ENCODE data around the gene RNU7-1.
A peak's percentile ranks its signal among the peaks of the same experiment; 100 is the strongest.

Gene RNU7-1

DNA sequence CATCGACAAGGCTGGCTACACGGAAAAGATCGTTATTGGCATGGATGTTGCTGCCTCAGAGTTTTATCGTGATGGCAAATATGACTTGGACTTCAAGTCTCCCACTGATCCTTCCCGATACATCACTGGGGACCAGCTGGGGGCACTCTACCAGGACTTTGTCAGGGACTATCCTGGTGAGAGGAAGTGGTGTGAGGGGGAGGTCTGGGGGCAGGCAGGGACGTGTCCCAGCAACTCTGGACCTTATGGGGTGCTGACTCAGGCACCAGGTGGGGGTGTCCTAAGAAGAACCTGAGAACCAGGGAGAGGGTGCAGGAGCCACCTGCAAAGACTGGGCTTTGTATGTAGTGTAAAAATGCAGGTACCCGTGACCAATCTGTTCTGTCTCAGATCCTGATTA lies 24.0 kb upstream of the RNU7-1 start:
- Histone ChIP-seq H3K36me3 (ENCODE audit: control insufficient read depth, insufficient read depth, low read length) (peaks cover 35% of the 10 kb centered on the region), H3K4me1 (ENCODE audit: control insufficient read depth, insufficient read depth, low read length, poor library complexity, severe bottlenecking) (peaks cover 12% of the 10 kb centered on the region)
- no peak for DNase-seq

DNA sequence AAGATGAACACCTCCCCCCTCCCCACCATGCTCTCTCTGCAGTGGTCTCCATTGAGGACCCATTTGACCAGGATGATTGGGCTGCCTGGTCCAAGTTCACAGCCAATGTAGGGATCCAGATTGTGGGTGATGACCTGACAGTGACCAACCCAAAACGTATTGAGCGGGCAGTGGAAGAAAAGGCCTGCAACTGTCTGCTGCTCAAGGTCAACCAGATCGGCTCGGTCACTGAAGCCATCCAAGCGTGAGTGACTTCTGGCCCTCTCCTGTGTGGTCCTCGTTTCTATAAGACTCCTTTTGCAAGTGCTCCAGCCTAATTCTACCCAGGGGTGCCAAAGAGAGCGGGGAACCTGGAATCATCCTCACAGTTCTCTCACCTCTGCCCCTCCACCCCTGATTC lies 22.1 kb upstream of the RNU7-1 start:
- peaks cover 33% of the 10 kb centered on the region for H3K36me3 ChIP-seq (ENCODE audit: control insufficient read depth, insufficient read depth, low read length)
- H3K27ac ChIP-seq (ENCODE audit: insufficient read depth, low read length, poor library complexity, severe bottlenecking), result no peak overlapping the region
- no peak overlapping the region for H3K4me3 ChIP-seq (ENCODE audit: insufficient read depth, low read depth, low read length, poor library complexity, severe bottlenecking)
- no peaks in the 10 kb centered on the region for H3K27me3 ChIP-seq (replicated peaks; ENCODE audit: control insufficient read depth, insufficient read depth, low read length, poor library complexity, severe bottlenecking)
- no peaks in the 10 kb centered on the region for H3K9me3 ChIP-seq (ENCODE audit: control insufficient read depth, low read length)
- DNase-seq, result no peak
- peaks cover 3% of the 10 kb centered on the region for H3K4me1 ChIP-seq (ENCODE audit: control insufficient read depth, insufficient read depth, low read length, poor library complexity, severe bottlenecking)

More for the DNA sequence above, 24.0 kb upstream of the RNU7-1 start:
- Histone ChIP-seq H3K27ac (ENCODE audit: insufficient read depth, low read length, poor library complexity, severe bottlenecking) (no peak overlapping the region), H3K9me3 (ENCODE audit: control insufficient read depth, low read length) (no peaks in the 10 kb centered on the region), H3K4me3 (ENCODE audit: insufficient read depth, low read depth, low read length, poor library complexity, severe bottlenecking) (no peak overlapping the region), H3K27me3 (replicated peaks; ENCODE audit: control insufficient read depth, insufficient read depth, low read length, poor library complexity, severe bottlenecking) (no peaks in the 10 kb centered on the region)

DNA sequence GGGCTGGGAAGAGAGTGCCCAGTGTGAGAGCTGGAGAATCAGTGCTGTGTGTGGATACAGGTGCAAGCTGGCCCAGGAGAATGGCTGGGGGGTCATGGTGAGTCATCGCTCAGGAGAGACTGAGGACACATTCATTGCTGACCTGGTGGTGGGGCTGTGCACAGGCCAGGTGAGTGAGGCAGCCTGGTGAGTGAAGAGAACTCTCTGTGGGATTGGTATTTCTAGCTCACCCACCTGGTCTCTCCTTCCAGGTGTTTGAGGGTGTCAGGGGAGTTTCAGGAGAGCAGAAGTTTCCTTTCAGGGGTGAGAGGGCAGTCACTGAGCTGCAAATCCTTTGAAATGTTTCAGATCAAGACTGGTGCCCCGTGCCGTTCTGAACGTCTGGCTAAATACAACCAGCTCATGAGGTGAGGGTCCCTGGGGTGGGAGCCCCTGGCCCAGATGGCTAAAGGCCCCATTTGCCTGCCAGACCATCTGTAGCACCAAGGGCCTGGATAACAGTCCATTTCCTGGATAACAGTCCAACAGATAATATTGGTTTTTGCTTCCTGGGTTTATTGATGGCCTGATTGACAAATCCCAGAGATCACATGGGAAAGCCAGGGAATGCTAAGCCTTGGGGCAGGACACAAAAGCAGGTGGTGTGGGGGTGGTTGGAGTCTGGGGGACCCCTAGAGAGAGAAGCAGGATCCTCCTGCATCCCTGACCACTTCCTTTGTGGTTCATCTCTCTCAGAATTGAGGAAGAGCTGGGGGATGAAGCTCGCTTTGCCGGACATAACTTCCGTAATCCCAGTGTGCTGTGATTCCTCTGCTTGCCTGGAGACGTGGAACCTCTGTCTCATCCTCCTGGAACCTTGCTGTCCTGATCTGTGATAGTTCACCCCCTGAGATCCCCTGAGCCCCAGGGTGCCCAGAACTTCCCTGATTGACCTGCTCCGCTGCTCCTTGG lies 21.3 kb upstream of the RNU7-1 start:
- H3K27me3 ChIP-seq (replicated peaks; ENCODE audit: control insufficient read depth, insufficient read depth, low read length, poor library complexity, severe bottlenecking), result no peaks in the 10 kb centered on the region
- no peak for DNase-seq
- no peak overlapping the region for H3K4me3 ChIP-seq (ENCODE audit: insufficient read depth, low read depth, low read length, poor library complexity, severe bottlenecking)
- H3K4me1 ChIP-seq (ENCODE audit: control insufficient read depth, insufficient read depth, low read length, poor library complexity, severe bottlenecking), result peaks cover 8% of the 10 kb centered on the region
- H3K36me3 ChIP-seq (ENCODE audit: control insufficient read depth, insufficient read depth, low read length), result peaks cover 26% of the 10 kb centered on the region
- H3K9me3 ChIP-seq (ENCODE audit: control insufficient read depth, low read length), result no peaks in the 10 kb centered on the region
- no peak overlapping the region for H3K27ac ChIP-seq (ENCODE audit: insufficient read depth, low read length, poor library complexity, severe bottlenecking)

DNA sequence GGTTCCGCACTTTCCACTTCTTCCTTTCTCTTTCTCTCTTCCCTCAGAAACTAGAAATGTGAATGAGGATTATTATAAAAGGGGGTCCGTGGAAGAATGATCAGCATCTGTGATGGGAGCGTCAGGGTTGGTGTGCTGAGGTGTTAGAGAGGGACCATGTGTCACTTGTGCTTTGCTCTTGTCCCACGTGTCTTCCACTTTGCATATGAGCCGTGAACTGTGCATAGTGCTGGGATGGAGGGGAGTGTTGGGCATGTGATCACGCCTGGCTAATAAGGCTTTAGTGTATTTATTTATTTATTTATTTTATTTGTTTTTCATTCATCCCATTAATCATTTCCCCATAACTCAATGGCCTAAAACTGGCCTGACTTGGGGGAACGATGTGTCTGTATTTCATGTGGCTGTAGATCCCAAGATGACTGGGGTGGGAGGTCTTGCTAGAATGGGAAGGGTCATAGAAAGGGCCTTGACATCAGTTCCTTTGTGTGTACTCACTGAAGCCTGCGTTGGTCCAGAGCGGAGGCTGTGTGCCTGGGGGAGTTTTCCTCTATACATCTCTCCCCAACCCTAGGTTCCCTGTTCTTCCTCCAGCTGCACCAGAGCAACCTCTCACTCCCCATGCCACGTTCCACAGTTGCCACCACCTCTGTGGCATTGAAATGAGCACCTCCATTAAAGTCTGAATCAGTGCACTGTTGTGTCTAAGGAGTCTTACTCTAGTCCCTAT lies 20.4 kb upstream of the RNU7-1 start:
- DNase-seq, result no peak
- no peaks in the 10 kb centered on the region for H3K27me3 ChIP-seq (replicated peaks; ENCODE audit: control insufficient read depth, insufficient read depth, low read length, poor library complexity, severe bottlenecking)
- H3K4me3 ChIP-seq (ENCODE audit: insufficient read depth, low read depth, low read length, poor library complexity, severe bottlenecking), result no peak overlapping the region
- peaks cover 10% of the 10 kb centered on the region for H3K4me1 ChIP-seq (ENCODE audit: control insufficient read depth, insufficient read depth, low read length, poor library complexity, severe bottlenecking)
- peaks cover 25% of the 10 kb centered on the region for H3K36me3 ChIP-seq (ENCODE audit: control insufficient read depth, insufficient read depth, low read length)
- no peaks in the 10 kb centered on the region for H3K9me3 ChIP-seq (ENCODE audit: control insufficient read depth, low read length)
- H3K27ac ChIP-seq (ENCODE audit: insufficient read depth, low read length, poor library complexity, severe bottlenecking), result no peak overlapping the region

DNA sequence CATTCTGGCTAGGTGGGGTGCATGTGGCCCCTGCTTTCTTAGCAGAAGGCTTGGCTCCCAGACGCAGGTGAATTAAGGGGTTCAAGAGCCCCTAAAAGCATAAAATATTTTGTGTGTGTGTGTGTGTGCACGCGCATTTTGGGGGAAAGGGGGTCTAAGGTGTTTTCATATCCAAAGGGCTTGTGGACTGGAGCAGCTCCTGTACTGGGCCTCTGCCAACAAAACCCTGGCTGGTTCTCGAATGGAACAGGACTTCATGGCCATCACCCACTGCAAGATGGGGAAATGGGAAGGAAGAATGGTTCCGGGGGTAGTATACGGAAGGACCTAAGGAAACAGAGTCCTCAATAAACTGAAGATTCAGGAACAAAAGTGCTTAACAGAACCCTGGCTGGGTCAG lies 19.8 kb upstream of the RNU7-1 start:
- Histone ChIP-seq H3K36me3 (ENCODE audit: control insufficient read depth, insufficient read depth, low read length) (peaks cover 25% of the 10 kb centered on the region), H3K27ac (ENCODE audit: insufficient read depth, low read length, poor library complexity, severe bottlenecking) (no peak overlapping the region), H3K4me3 (ENCODE audit: insufficient read depth, low read depth, low read length, poor library complexity, severe bottlenecking) (no peak overlapping the region), H3K9me3 (ENCODE audit: control insufficient read depth, low read length) (no peaks in the 10 kb centered on the region), H3K27me3 (replicated peaks; ENCODE audit: control insufficient read depth, insufficient read depth, low read length, poor library complexity, severe bottlenecking) (no peaks in the 10 kb centered on the region), H3K4me1 (ENCODE audit: control insufficient read depth, insufficient read depth, low read length, poor library complexity, severe bottlenecking) (peaks cover 13% of the 10 kb centered on the region)
- no peak for DNase-seq

DNA sequence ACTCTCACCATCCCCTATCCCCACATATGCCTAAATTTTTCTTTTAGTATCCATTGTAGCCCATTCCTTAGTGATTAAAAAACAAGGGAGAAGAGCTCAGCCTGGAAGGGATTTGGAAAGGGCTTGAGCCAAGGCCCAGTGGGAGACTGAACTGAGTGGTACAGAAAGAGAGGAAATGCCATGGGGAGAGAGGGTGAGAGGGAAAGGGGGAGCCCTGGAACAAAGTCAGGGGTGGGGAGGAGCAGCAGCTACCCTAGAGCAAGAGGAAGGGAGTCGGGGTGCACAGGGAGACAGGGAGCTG lies 18.4 kb upstream of the RNU7-1 start:
- Histone ChIP-seq H3K36me3 (ENCODE audit: control insufficient read depth, insufficient read depth, low read length) (peaks cover 22% of the 10 kb centered on the region), H3K4me3 (ENCODE audit: insufficient read depth, low read depth, low read length, poor library complexity, severe bottlenecking) (no peak overlapping the region), H3K27me3 (replicated peaks; ENCODE audit: control insufficient read depth, insufficient read depth, low read length, poor library complexity, severe bottlenecking) (no peaks in the 10 kb centered on the region), H3K9me3 (ENCODE audit: control insufficient read depth, low read length) (no peaks in the 10 kb centered on the region), H3K4me1 (ENCODE audit: control insufficient read depth, insufficient read depth, low read length, poor library complexity, severe bottlenecking) (peaks cover 23% of the 10 kb centered on the region), H3K27ac (ENCODE audit: insufficient read depth, low read length, poor library complexity, severe bottlenecking) (no peak overlapping the region)
- DNase-seq, result no peak

DNA sequence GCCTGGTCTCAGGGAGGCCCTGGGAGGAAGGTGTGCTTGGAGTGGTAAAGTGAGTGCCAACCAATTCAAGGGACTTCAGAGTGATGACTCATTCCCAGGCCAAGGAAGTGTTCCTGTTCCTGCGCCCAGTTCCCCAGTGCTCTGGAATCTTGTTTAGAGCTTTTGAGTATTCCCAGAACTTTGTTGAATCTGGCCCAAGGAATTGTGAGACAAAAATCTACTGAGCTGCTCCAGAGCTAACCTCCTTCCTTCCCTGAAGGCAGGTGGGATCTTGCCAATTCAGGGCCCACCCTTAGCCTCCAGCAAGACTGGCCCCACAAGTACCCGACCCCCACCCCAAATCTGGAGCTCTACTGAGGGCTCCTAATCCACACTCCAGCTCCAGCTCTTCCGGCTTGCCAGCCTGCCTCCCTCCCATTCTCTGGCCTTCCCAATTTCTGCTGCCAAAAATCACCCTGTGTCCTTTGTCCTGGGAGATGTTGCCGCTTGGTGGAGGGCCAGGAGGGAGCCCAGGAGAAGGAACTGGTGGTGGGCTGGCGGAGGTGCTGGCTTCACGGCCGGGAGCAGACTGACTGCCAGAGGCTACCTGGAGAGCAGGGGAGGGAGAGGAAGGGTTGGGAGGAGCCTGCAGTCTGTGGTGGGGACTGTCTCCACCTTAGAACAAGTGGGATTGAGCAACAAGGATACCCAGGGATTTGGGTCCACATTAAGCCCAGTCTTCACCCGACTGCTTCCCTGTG lies 17.9 kb upstream of the RNU7-1 start:
- Histone ChIP-seq H3K27ac (ENCODE audit: insufficient read depth, low read length, poor library complexity, severe bottlenecking) (no peak overlapping the region), H3K4me3 (ENCODE audit: insufficient read depth, low read depth, low read length, poor library complexity, severe bottlenecking) (no peak overlapping the region), H3K36me3 (ENCODE audit: control insufficient read depth, insufficient read depth, low read length) (peaks cover 22% of the 10 kb centered on the region), H3K27me3 (replicated peaks; ENCODE audit: control insufficient read depth, insufficient read depth, low read length, poor library complexity, severe bottlenecking) (no peaks in the 10 kb centered on the region), H3K4me1 (ENCODE audit: control insufficient read depth, insufficient read depth, low read length, poor library complexity, severe bottlenecking) (peaks cover 23% of the 10 kb centered on the region), H3K9me3 (ENCODE audit: control insufficient read depth, low read length) (no peaks in the 10 kb centered on the region)
- no peak for DNase-seq

DNA sequence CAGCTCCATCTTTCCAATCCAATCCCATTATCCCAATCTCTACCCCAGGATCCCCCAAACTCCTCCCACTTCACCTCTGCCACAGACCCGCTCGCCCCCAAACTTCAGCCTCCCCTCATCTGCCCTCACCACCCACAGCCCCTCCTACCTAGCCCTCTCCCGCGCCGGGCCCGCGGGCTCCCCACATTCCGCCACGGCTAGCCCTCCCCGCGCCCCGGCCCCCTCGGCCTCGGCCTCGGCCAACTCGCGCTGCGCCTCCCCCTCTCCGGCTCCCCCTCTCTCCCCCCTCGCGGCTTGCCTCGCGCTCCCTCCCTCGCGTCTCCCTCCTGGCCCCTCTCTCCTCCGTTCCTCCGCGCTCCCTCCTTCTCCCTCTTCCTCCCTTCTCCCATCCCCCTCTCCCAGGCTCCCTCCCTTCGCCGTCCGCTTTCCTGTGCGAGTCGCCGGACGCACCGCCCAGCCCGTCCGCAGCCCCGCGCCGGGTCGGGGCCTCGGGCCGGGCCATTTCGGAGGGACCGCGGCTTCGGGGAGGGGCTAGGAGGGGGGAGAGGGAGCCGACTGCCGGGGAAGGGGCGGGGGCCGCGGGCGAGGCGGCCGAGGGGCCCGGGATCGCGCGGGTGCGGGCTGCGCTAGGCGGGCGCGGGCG lies 16.1 kb upstream of the RNU7-1 start, which contains the start of gene ATN1:
ATN1 (plus strand) TSS at position 581 of the 643 bp plus-strand sequence. CDS start 6,043 bp downstream, outside the sequence.
- peak in 1 of 3 donors; percentile 38 for DNase-seq
- H3K36me3 ChIP-seq (ENCODE audit: control insufficient read depth, insufficient read depth, low read length), result peaks cover 5% of the 10 kb centered on the region
- H3K27ac ChIP-seq (ENCODE audit: insufficient read depth, low read length, poor library complexity, severe bottlenecking), result peak within 1 kb of the TSS; percentile 76
- H3K4me1 ChIP-seq (ENCODE audit: control insufficient read depth, insufficient read depth, low read length, poor library complexity, severe bottlenecking), result peaks cover 23% of the 10 kb centered on the region
- peak within 1 kb of the TSS; percentile 83 for H3K4me3 ChIP-seq (ENCODE audit: insufficient read depth, low read depth, low read length, poor library complexity, severe bottlenecking)
- H3K27me3 ChIP-seq (replicated peaks; ENCODE audit: control insufficient read depth, insufficient read depth, low read length, poor library complexity, severe bottlenecking), result no peaks in the 10 kb centered on the region
- no peaks in the 10 kb centered on the region for H3K9me3 ChIP-seq (ENCODE audit: control insufficient read depth, low read length)

DNA sequence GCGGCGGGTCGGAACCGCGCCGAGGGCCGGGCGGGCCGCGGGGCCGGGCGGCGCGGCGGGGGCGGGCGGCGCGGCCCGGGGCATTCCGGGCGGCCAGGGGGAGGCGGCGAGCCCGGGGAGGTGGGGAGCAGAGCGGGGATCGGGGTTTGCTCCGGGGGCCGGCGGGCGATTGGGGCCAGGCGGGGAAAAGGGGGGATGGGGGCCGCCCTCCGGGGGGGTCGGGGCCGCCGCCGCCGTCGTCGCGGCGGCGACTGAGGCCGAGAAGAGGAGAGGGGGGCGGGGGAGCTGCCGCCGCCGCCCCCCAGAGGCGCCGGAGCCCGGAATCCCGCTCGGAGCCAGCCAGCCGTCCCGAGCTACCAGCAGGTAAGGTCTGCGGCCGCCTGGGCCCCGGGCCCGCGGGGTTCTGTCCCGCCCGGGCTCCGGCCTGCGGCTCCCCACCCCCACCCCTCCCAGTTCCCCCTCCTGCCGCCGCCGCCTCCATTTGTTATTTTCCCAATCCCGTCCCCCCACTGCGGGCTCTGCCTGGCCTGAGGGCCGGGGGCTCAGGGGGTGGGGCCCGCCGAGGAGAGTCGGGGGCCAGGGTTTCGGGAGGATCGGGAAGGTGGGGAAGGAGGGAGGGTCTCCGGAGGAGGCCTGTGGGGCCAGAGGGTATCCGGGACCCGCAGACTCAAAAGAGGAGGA lies 15.5 kb upstream of the RNU7-1 start:
- no peaks in the 10 kb centered on the region for H3K9me3 ChIP-seq (ENCODE audit: control insufficient read depth, low read length)
- H3K36me3 ChIP-seq (ENCODE audit: control insufficient read depth, insufficient read depth, low read length), result no peaks in the 10 kb centered on the region
- H3K27ac ChIP-seq (ENCODE audit: insufficient read depth, low read length, poor library complexity, severe bottlenecking), result peak overlapping the region; percentile 76
- H3K27me3 ChIP-seq (replicated peaks; ENCODE audit: control insufficient read depth, insufficient read depth, low read length, poor library complexity, severe bottlenecking), result no peaks in the 10 kb centered on the region
- no peak for DNase-seq
- peak overlapping the region; percentile 68 for H3K4me3 ChIP-seq (ENCODE audit: insufficient read depth, low read depth, low read length, poor library complexity, severe bottlenecking)
- peaks cover 23% of the 10 kb centered on the region for H3K4me1 ChIP-seq (ENCODE audit: control insufficient read depth, insufficient read depth, low read length, poor library complexity, severe bottlenecking)
